NT2/D1 (cell line): ENCODE data around the gene LRRC10.

Experiments
- SUZ12 ChIP-seq: IDR thresholded peaks from 2 replicates; pipeline ENCODE4 v1.6.1; 2011; ENCODE audit not compliant: insufficient read length, insufficient read depth; ENCODE audit errors: extremely low read depth
- YY1 ChIP-seq: IDR thresholded peaks from 2 replicates; pipeline ENCODE4 v1.6.1; 2011; ENCODE audit not compliant: insufficient read length, insufficient read depth
- ZNF274 ChIP-seq: IDR thresholded peaks from 2 replicates; pipeline ENCODE4 v1.6.1; 2011; ENCODE audit warnings: mild to moderate bottlenecking, low read depth, low read length

- no peak for TF ChIP-seq ZNF274
- no peak for TF ChIP-seq YY1
- no peak for TF ChIP-seq SUZ12
Observed at GRCh38 chr12:69579029-69579428, 31.7 kb downstream of the LRRC10 start.
